Suprapubic skin (tissue), 4 donors: ENCODE data around the gene SLC2A4RG. TPM values are rescaled to one million over a fixed set of nuclear protein-coding genes. Genes with fewer than 3 reads are reported as not detected.
A peak's percentile ranks its signal among the peaks of the same experiment; 100 is the strongest.

Source experiments
- DNase-seq, 2 donors: peaks; one replicate each; pipeline ENCODE4 v3.0.0-alpha.2; 2019; ENCODE audit warnings: low spot score in 2 of 2
- H3K27ac ChIP-seq: fragments of 200-600 bp; sonication (generic); one replicate; pipeline ENCODE4 v1.5.1; 2019
- H3K27me3 ChIP-seq: fragments of 200-600 bp; sonication (generic); one replicate; pipeline ENCODE4 v1.5.1; 2019
- H3K36me3 ChIP-seq: fragments of 200-600 bp; sonication (generic); one replicate; pipeline ENCODE4 v1.5.1; 2019
- H3K4me1 ChIP-seq: fragments of 200-600 bp; sonication (generic); one replicate; pipeline ENCODE4 v1.5.1; 2019
- H3K4me3 ChIP-seq: fragments of 200-600 bp; sonication (generic); one replicate; pipeline ENCODE4 v1.5.1; 2019; ENCODE audit warnings: mild to moderate bottlenecking
- H3K9me3 ChIP-seq: fragments of 200-600 bp; sonication (generic); one replicate; pipeline ENCODE4 v1.5.1; 2019
- EP300 ChIP-seq: sonication (generic); formaldehyde crosslinking; IDR thresholded peaks from one replicate; pipeline ENCODE4 v1.6.1; 2017; ENCODE audit warnings: antibody characterized with exemption
- POLR2A ChIP-seq, 2 donors: fragments of 450-650 bp; IDR thresholded peaks; one replicate each; pipeline ENCODE4 v1.6.1; 2017; ENCODE audit warnings: antibody characterized with exemption in 2 of 2, mild to moderate bottlenecking in 2 of 2, moderate library complexity in 2 of 2
- POLR2AphosphoS5 ChIP-seq, 3 donors: sonication (generic); formaldehyde crosslinking; IDR thresholded peaks; one replicate each; pipeline ENCODE4 v1.6.1; 2017; ENCODE audit warnings: antibody characterized with exemption in 3 of 3
- WGBS: methylation state at CpG from one replicate; pipeline ENCODE4 v1.1.5; 2018; 5-methylcytosine and 5-hydroxymethylcytosine counted together
- total RNA-seq, 4 donors: library from RNA; depleted of rRNA; stranded (reverse); fragments of >200 nt; gene quantifications; one replicate each; pipeline ENCODE4 v1.1.0, GENCODE V29; 2016
- TF ChIP-seq, protein P1 (sequence below), 2 donors: fragments of 200-600 bp in 1 of 2; fragments of 450-650 bp in 1 of 2; sonication (generic) in 1 of 2; IDR thresholded peaks; one replicate each; pipeline ENCODE4 v1.5.1; 2016 to 2019; ENCODE audit warnings: antibody characterized with exemption in 2 of 2, mild to moderate bottlenecking in 1 of 2, moderate library complexity in 1 of 2

The SLC2A4RG gene
- total RNA-seq, 4 donors from 2014 or later = 96.9 to 118 (median 107) TPM

DNA sequence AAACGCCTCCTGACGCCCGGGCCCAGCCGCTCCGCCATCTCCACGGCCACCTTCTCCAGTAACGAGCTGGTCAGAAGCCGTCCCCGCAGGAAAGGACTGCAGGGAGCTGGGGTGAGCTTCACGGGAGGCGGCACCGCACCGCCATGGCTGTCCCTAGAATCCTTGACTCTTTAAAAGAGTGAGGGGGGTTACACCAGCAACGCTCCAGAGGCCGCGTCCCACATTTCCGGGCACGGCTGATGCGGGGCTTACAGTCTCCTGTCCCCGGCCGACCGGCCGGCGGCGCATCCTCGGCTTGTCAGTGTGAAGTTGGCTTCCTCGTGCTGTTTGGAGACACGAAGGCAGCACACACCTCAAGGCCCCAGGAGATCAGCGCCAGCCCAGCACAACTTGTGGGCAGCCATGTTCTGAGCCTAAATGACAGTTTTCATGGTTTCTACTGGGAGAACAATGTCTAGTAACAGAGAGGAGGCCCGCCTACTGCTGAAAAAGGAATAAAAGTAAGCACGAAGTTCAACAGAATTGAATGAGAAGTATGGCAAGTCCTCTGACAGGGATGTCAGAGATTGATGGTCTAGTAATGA is 30.4 kb downstream of the SLC2A4RG start:
- no peaks in the 10 kb centered on the region for H3K27me3 ChIP-seq
- TF ChIP-seq EP300 = no peak
- TF ChIP-seq, protein P1, sequence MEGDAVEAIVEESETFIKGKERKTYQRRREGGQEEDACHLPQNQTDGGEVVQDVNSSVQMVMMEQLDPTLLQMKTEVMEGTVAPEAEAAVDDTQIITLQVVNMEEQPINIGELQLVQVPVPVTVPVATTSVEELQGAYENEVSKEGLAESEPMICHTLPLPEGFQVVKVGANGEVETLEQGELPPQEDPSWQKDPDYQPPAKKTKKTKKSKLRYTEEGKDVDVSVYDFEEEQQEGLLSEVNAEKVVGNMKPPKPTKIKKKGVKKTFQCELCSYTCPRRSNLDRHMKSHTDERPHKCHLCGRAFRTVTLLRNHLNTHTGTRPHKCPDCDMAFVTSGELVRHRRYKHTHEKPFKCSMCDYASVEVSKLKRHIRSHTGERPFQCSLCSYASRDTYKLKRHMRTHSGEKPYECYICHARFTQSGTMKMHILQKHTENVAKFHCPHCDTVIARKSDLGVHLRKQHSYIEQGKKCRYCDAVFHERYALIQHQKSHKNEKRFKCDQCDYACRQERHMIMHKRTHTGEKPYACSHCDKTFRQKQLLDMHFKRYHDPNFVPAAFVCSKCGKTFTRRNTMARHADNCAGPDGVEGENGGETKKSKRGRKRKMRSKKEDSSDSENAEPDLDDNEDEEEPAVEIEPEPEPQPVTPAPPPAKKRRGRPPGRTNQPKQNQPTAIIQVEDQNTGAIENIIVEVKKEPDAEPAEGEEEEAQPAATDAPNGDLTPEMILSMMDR (IDR thresholded peaks at IDR 0.05) = no peak
- no peak for TF ChIP-seq POLR2AphosphoS5 (IDR thresholded peaks at IDR 0.05)
- TF ChIP-seq POLR2A (IDR thresholded peaks at IDR 0.05) = no peak
- 88% methylated on average over 31 of the region's 31 CpGs for WGBS

DNA sequence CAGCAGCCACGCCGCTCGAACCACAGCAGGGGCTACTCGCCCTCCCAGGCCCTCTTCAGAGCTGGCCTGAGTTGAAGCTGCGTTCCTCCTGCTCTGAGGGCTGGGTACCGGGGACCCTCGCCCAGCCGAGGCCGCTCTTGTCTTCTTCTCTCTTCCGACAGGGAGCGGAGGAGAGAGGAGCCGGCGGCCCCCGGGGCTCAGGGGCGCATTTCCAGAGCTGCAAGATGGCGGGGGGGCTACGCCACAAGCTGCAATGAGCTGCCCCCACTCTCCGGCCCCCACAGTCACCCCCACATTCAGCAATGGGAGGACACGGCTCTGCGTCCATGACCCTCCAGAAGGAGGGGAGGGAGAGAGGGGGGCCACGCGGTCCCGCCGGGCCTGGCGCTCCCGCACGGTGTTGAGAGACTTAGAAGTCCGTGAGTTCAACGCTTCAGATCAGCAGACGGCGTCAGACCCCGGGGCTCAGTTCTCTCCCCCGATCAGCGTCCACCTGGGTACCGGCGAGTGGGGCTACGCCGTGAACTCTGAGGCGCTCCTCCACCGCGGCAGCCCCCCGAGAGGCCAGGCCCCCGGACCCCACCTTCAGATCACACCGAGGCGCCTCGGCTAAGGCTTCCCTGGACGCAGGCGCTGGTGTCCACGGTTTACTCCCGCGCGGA is 31.6 kb downstream of the SLC2A4RG start:
- 90% methylated on average over 37 of the region's 52 CpGs for WGBS
- no peak overlapping the region for H3K4me3 ChIP-seq
- H3K36me3 ChIP-seq = peaks cover 19% of the 10 kb centered on the region
- H3K27ac ChIP-seq = no peak overlapping the region
- no peaks in the 10 kb centered on the region for H3K9me3 ChIP-seq
- TF ChIP-seq POLR2A (IDR thresholded peaks at IDR 0.05) = no peak
- no peak for TF ChIP-seq POLR2AphosphoS5 (IDR thresholded peaks at IDR 0.05)
- TF ChIP-seq, protein P1 (IDR thresholded peaks at IDR 0.05) = no peak
- no peak for TF ChIP-seq EP300
- no peaks in the 10 kb centered on the region for H3K27me3 ChIP-seq
- no peak for DNase-seq
- peaks cover 25% of the 10 kb centered on the region for H3K4me1 ChIP-seq

More for the DNA sequence above, 30.4 kb downstream of the SLC2A4RG start:
- Histone ChIP-seq H3K4me3 (no peak overlapping the region), H3K4me1 (peaks cover 22% of the 10 kb centered on the region), H3K9me3 (no peaks in the 10 kb centered on the region), H3K27ac (no peak overlapping the region), H3K36me3 (peaks cover 24% of the 10 kb centered on the region)
- DNase-seq = no peak

DNA sequence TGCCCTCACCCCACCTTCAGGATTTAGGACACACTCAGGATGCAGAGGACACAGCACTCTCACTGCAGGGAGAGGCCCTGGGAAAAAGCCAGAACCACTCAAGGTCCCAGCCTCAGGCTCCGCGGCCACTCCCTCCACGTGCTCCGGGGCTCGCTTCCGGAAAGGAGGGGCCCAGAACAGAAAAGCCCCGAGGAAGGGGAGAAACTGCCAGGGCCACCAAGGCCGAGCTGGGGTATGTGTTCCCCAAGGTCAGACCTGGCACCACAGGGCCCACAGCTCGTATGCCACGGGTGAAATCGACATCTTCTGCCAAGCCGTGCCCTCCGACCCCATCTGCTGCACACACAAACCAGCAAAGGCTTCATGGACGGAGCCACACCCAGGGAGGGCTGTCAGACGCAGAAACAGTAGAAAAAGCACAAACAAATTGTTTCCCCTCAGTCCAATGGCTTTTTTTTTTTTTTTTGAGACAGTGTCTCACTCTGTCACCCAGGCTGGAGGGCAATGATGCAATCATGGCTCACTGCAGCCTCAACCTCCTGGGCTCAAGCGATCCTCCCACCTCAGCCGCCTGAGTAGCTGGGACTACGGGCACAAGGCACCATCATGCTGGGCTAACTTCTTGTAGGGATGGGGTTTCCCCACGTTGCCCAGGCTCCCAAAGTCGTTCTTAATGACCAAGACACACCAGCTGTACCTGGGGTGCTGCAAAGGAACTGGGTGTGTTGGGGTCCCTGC is 33.4 kb downstream of the SLC2A4RG start:
- Histone ChIP-seq H3K27ac (no peak overlapping the region), H3K4me3 (no peak overlapping the region), H3K27me3 (no peaks in the 10 kb centered on the region), H3K9me3 (no peaks in the 10 kb centered on the region), H3K36me3 (peaks cover 9% of the 10 kb centered on the region), H3K4me1 (peaks cover 25% of the 10 kb centered on the region)
- WGBS = 41% methylated on average over 16 of the region's 20 CpGs
- TF ChIP-seq EP300 = no peak
- TF ChIP-seq, protein P1 (IDR thresholded peaks at IDR 0.05) = no peak
- no peak for TF ChIP-seq POLR2A (IDR thresholded peaks at IDR 0.05)
- no peak for TF ChIP-seq POLR2AphosphoS5 (IDR thresholded peaks at IDR 0.05)
- peak in 1 of 2 donors; percentile 64 for DNase-seq

DNA sequence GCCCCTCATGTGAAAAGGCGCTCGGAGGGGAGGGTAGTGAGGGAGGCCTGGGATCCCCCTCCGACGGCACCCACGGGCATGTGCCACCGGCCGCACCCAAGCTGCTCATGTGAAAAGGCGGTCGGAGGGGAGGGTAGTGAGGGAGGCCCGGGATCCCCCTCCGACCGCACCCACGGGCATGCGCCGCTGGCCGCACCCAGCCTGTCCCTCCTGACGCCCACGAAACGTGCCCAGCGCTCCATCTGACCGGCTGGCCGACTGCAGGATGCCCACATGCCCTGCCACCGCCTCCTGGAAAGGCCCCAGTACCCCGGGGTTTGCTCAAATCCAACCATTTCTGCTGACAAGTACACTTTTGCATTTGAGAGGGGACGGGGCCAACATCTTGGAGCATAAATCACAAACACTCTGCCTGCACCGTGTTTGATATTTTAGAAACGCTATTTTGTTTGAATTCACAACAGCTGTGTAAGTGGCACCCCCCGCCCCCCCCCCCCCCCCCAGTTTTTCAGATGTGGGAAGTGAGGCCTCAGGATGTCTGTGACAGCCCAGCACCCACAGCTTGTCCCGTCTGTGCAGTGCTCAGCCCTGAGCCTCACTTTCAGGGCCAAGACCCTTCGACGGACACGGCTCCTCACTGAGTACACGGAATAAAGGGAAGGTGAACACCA is 34.1 kb downstream of the SLC2A4RG start:
- Histone ChIP-seq H3K27me3 (no peaks in the 10 kb centered on the region), H3K36me3 (peaks cover 6% of the 10 kb centered on the region), H3K4me1 (peaks cover 25% of the 10 kb centered on the region), H3K9me3 (no peaks in the 10 kb centered on the region), H3K4me3 (no peak overlapping the region), H3K27ac (no peak overlapping the region)
- no peak for DNase-seq
- 75% methylated on average over 19 of the region's 33 CpGs for whole genome bisulfite sequencing
- TF ChIP-seq POLR2A (IDR thresholded peaks at IDR 0.05) (no peak), EP300 (no peak), POLR2AphosphoS5 (IDR thresholded peaks at IDR 0.05) (no peak)
- TF ChIP-seq, protein P1 (IDR thresholded peaks at IDR 0.05) = no peak
